ES-I3 (cell line): ENCODE results near the gene BIN2.
"Not testable (repeated sequence)": the region's sequence is repeated elsewhere in the genome, so short reads cannot be mapped to it uniquely, and the experiment has no call there.

Source experiments
- H3K36me3 ChIP-seq: 2 replicates; pipeline ENCODE4 v1.6.1; 2013; ENCODE audit warnings: mild to moderate bottlenecking, low read length, control low read depth, moderate library complexity; ENCODE audit not compliant: insufficient read depth
- H3K4me1 ChIP-seq: 2 replicates; pipeline ENCODE4 v1.6.1; 2013; ENCODE audit warnings: mild to moderate bottlenecking, control low read depth, low read length; ENCODE audit not compliant: insufficient read depth
- H3K9ac ChIP-seq: 2 replicates; pipeline ENCODE4 v1.6.1; 2013; ENCODE audit warnings: low read depth, mild to moderate bottlenecking, low read length, moderate library complexity
- H3K9me3 ChIP-seq: 2 replicates; pipeline ENCODE4 v1.6.1; 2013; ENCODE audit warnings: mild to moderate bottlenecking, low read length, moderate library complexity; ENCODE audit not compliant: control insufficient read depth, insufficient read depth

The BIN2 gene

GRCh38 chr12:51311389-51311788 is 12.6 kb downstream of the BIN2 start:
- Histone ChIP-seq H3K4me1 (no peaks in the 10 kb centered on the region), H3K9ac (no peak overlapping the region), H3K9me3 (no peaks in the 10 kb centered on the region), H3K36me3 (no peaks in the 10 kb centered on the region)

GRCh38 chr12:51307655-51308593 is 16.1 kb downstream of the BIN2 start:
- Histone ChIP-seq H3K9me3 (no peaks in the 10 kb centered on the region), H3K4me1 (no peaks in the 10 kb centered on the region), H3K9ac (no peak overlapping the region), H3K36me3 (no peaks in the 10 kb centered on the region)

- H3K4me1 ChIP-seq = no peaks in the 10 kb centered on the region
- no peaks in the 10 kb centered on the region for H3K9me3 ChIP-seq
- no peak overlapping the region for H3K9ac ChIP-seq
- no peaks in the 10 kb centered on the region for H3K36me3 ChIP-seq
These were observed 17.5 kb downstream of the BIN2 start for GRCh38 chr12:51306507-51306906.

- not testable (repeated sequence) for H3K4me1 ChIP-seq, H3K36me3 ChIP-seq, H3K9ac ChIP-seq, H3K9me3 ChIP-seq
These were observed 23.2 kb downstream of the BIN2 start for GRCh38 chr12:51300768-51301167.

GRCh38 chr12:51295651-51296050 is 28.3 kb downstream of the BIN2 start:
- Histone ChIP-seq H3K36me3 (no peaks in the 10 kb centered on the region), H3K9me3 (no peaks in the 10 kb centered on the region), H3K9ac (no peak overlapping the region), H3K4me1 (no peaks in the 10 kb centered on the region)

- H3K9me3 ChIP-seq, H3K4me1 ChIP-seq, H3K36me3 ChIP-seq, H3K9ac ChIP-seq: not testable (repeated sequence)
These were observed 29.9 kb downstream of the BIN2 start for GRCh38 chr12:51294097-51294496.

GRCh38 chr12:51293696-51294095 is 30.3 kb downstream of the BIN2 start:
- no peak overlapping the region for H3K9ac ChIP-seq
- no peaks in the 10 kb centered on the region for H3K36me3 ChIP-seq
- no peaks in the 10 kb centered on the region for H3K4me1 ChIP-seq
- no peaks in the 10 kb centered on the region for H3K9me3 ChIP-seq

- not testable (repeated sequence) for H3K9me3 ChIP-seq, H3K36me3 ChIP-seq, H3K9ac ChIP-seq, H3K4me1 ChIP-seq
These were observed 32.1 kb downstream of the BIN2 start for GRCh38 chr12:51291603-51292513.

- Histone ChIP-seq H3K4me1 (peaks cover 6% of the 10 kb centered on the region; the same call in 1 of the 2 replicates), H3K9ac (no peak overlapping the region), H3K36me3 (no peaks in the 10 kb centered on the region), H3K9me3 (no peaks in the 10 kb centered on the region)
These were observed 38.1 kb downstream of the BIN2 start for GRCh38 chr12:51285843-51286242.

GRCh38 chr12:51281202-51281924 is 42.6 kb downstream of the BIN2 start:
- Histone ChIP-seq H3K9me3 (no peaks in the 10 kb centered on the region), H3K36me3 (no peaks in the 10 kb centered on the region), H3K4me1 (peaks cover 6% of the 10 kb centered on the region; the same call in 1 of the 2 replicates), H3K9ac (no peak overlapping the region)

- H3K4me1 ChIP-seq = no peaks in the 10 kb centered on the region
- no peak overlapping the region for H3K9ac ChIP-seq
- H3K36me3 ChIP-seq = no peaks in the 10 kb centered on the region
These were observed 48.9 kb downstream of the BIN2 start for GRCh38 chr12:51275088-51275487.

GRCh38 chr12:51272810-51273209 is 51.2 kb downstream of the BIN2 start:
- not testable (repeated sequence) for H3K9me3 ChIP-seq, H3K9ac ChIP-seq, H3K4me1 ChIP-seq, H3K36me3 ChIP-seq

More at GRCh38 chr12:51275088-51275487, 48.9 kb downstream of the BIN2 start:
- no peaks in the 10 kb centered on the region for H3K9me3 ChIP-seq

- Histone ChIP-seq H3K4me1 (peaks cover 7% of the 10 kb centered on the region), H3K9ac (peak overlapping the region; percentile 79), H3K9me3 (no peaks in the 10 kb centered on the region), H3K36me3 (no peaks in the 10 kb centered on the region)
These were observed 52.9 kb downstream of the BIN2 start for GRCh38 chr12:51270951-51271518.
